ENCODE results near the gene TMEM178B.

Gene TMEM178B

DNA sequence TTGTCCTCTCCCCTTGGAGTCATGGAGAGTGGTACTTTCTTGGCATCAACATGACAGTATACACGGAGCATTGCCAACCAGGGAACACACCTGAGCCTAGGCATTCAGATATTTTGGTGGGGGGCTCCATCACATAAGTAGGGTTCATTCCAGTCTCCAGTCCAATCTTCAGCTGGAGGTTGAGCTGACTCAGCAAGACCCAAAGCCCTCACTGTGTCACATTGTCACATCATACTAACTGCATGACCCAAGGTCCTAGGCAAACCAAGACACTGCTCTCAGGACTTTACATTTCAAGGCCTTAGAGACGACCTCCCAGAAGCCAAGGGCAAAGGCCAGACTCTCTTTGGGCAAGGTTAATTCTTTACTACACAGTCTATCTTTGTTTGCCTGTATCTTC lies 190.1 kb downstream of the TMEM178B start:
- DNase-seq (ENCODE audit: low read depth, low spot score), result no peak

DNA sequence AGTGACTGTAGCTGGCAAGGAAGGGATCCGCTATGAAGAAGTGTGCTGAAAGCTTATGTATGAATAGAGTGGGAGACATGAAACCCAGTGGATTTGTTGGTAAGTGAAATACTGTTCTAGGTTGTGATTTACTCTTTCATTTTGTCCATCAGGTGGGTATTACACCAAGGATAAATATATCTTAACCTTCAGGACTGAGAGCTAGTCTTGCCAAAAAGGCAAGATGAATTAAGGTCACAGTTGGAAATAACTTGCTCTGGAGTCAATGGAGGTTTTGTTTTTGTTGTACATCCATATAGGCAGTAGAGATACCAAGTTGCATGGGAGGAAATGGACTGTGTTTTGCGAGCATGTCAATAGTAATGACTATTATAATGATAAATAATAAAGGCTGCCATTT lies 190.6 kb downstream of the TMEM178B start:
- no peak for DNase-seq (ENCODE audit: low read depth, low spot score)

DNA sequence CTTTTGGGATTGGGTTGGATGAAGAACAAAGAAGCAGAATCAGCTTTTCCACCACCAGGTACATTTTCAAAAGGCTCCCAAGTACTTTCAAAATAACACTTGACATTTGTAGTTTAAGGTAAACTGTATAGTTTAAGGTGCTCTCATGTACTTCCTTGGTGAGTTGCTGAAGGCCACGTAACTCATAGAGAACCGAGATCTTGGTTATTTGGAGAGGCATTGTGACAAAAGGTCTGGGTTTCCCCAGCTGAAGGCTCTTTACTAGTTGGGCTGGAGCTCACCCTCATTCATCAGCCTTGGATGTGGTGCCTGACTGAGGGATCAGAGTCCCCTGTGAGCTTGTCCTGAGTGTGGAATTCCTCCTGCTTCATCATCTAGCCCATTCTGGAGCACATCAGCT lies 191.8 kb downstream of the TMEM178B start:
- no peak for DNase-seq (ENCODE audit: low read depth, low spot score)

- DNase-seq (ENCODE audit: low read depth, low spot score), result no peak
These were observed 194.8 kb downstream of the TMEM178B start for GRCh38 chr7:141268614-141269013.

GRCh38 chr7:141271451-141271850 lies 197.6 kb downstream of the TMEM178B start:
- DNase-seq (ENCODE audit: low read depth, low spot score), result no peak

DNA sequence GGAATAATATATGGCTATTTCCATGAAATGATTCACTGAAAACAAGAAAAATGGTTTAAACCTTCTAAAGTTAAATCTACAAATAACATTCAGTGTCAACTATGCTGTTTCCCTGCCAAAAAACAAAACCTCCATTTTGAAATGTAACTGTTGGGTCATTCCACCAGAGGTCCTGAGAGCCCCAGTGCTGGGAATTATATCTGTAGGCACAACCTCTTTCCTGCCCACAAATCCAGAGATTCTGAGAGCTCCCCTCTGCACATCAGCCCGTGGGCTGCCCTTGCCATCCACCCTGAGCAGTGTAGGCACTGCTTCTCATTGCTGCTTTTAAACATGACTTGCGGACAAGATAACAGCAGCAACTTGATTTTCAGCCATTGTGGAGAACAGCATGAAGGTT lies 198.6 kb downstream of the TMEM178B start:
- DNase-seq (ENCODE audit: low read depth, low spot score), result no peak

GRCh38 chr7:141275350-141275749 lies 201.5 kb downstream of the TMEM178B start:
- DNase-seq (ENCODE audit: low read depth, low spot score), result no peak

DNA sequence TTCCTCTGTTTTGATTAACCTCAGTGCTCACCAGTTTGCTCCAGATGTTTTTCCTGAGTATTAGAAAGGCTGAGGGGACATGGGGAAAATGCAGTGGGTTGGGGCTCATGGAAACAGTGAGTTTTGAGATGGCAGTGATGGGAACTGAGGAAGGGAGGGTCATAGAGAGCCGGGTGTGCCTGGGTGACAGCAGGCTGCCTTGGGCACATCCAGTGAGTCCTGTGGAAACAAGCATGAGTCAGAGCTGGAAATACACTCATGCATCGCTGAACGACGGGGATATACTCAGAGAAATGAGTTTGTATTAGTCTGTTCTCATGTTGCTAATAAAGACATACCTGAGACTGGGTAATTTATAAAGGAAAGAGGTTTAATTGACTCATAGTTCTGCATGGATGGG lies 202.2 kb downstream of the TMEM178B start:
- no peak for DNase-seq (ENCODE audit: low read depth, low spot score)

GRCh38 chr7:141280100-141280499 lies 206.2 kb downstream of the TMEM178B start:
- no peak for DNase-seq (ENCODE audit: low read depth, low spot score)

DNA sequence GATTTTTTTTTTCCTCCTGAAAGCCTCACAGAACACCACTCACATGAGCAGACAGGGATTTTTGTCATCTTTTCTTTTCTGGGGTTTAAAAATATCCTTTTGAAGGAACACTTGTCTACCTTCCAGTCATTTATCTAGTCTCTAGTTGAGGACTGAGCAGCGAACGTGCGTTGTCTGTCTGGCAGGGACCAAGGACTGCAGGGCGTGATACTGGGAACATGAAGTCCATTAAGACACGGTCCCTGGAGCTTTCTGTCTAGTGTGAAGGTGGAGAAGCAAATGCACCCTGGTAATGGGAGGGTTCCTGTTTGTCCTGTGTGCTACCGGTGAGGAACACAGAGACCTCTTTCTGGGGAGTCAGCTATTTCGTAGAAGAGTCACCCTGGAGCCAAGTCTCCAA lies 207.4 kb downstream of the TMEM178B start:
- DNase-seq (ENCODE audit: low read depth, low spot score), result no peak

GRCh38 chr7:141286522-141286921 lies 212.7 kb downstream of the TMEM178B start:
- DNase-seq (ENCODE audit: low read depth, low spot score), result no peak

- DNase-seq (ENCODE audit: low read depth, low spot score), result no peak
These were observed 214.1 kb downstream of the TMEM178B start for GRCh38 chr7:141287936-141288335.

GRCh38 chr7:141288626-141289025 lies 214.8 kb downstream of the TMEM178B start:
- DNase-seq (ENCODE audit: low read depth, low spot score), result no peak

DNA sequence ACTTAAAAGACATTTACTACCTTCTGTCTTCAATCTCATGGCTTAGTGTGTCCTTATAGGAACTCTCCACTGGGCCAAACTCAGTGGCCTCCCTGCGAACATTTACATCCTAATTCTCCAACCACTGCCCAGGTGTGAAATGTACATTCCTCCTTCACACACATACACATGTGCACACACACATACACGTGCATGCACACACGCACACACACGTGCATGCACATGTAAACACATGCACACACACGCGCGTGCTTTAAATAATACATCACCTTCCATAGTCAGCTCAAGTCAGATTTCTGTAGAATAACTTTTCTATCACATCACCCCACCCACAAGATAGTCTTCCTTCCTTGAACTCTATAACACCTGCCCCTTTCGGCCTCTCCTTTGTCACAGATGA lies 216.5 kb downstream of the TMEM178B start:
- no peak for DNase-seq (ENCODE audit: low read depth, low spot score)

DNA sequence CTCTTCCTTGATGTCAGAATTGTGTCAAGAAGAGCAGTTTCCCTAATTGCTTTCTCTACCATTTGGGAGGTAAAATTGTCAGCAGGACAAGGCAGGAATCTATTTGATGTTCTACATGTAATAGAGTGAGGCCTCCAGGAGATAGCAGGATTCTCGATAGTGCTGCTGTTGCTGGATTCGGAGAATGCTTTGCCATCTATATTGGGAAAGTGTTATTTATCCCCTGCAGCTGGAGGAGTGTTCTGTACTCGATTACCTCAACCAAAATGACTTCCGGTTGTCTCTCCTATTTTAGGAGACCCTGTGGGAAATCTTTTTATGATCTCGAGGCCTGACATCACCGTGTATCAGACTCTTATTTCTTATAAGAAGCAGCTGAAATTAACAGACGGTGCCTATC lies 217.1 kb downstream of the TMEM178B start:
- DNase-seq (ENCODE audit: low read depth, low spot score), result no peak

GRCh38 chr7:141291541-141291940 lies 217.7 kb downstream of the TMEM178B start:
- no peak for DNase-seq (ENCODE audit: low read depth, low spot score)

GRCh38 chr7:141294143-141294829 lies 220.4 kb downstream of the TMEM178B start:
- DNase-seq (ENCODE audit: low read depth, low spot score), result no peak

GRCh38 chr7:141295367-141295895 lies 221.6 kb downstream of the TMEM178B start:
- no peak for DNase-seq (ENCODE audit: low read depth, low spot score)

GRCh38 chr7:141300816-141301215 lies 227.0 kb downstream of the TMEM178B start:
- no peak for DNase-seq (ENCODE audit: low read depth, low spot score)

DNA sequence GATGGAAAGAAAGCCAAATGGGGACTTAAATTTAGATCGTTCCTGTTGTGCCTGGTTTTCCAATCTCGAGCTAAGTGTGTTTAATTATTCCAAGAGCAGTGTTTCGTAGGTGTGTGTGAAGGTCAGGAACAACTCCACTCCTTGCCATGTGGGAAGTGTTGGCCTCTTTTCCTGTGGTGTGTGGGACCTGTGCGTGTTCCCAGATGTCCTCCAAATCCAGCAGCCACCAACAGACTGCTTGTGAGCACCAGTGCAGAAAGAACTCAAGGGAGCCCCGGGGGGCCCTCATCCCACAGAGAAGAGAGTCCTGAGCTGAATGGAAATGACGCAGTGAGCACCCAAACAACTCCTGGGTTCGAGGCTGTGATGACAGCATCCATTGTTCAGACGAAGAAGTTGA lies 227.7 kb downstream of the TMEM178B start:
- no peak for DNase-seq (ENCODE audit: low read depth, low spot score)

- no peak for DNase-seq (ENCODE audit: low read depth, low spot score)
These were observed 228.8 kb downstream of the TMEM178B start for GRCh38 chr7:141302617-141303016.

DNA sequence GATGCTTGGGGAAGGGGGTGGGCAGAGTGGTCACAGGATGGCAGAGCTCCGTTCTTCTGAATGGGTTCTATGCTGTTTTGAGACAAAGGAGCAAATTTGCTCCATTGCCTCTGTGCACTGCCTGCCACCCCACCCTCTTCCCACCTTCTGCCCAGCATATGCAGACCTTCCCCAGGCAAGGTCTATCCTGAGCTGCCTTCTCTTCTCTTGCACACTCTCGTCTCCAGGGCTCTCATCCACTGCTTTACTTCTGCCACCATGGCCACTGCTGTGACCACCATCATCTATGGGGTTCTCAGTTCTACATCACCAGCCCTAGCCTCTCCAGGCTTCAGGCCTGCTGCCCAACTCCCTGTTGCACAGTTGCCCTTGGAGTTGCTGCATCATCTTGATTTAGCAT lies 230.4 kb downstream of the TMEM178B start:
- DNase-seq (ENCODE audit: low read depth, low spot score), result no peak

GRCh38 chr7:141306081-141306480 lies 232.2 kb downstream of the TMEM178B start:
- no peak for DNase-seq (ENCODE audit: low read depth, low spot score)

- no peak for DNase-seq (ENCODE audit: low read depth, low spot score)
These were observed 238.5 kb downstream of the TMEM178B start for GRCh38 chr7:141312395-141312794.
